H1 (cell line): ENCODE results near the gene CHST11. TPM values are rescaled to one million over a fixed set of nuclear protein-coding genes. Genes with fewer than 3 reads are reported as not detected.

ENCODE experiments used
- BRCA1 ChIP-seq: IDR thresholded peaks from 2 replicates; pipeline ENCODE4 v1.6.1; 2012; ENCODE audit warnings: low read depth, low read length, improper control_type of control experiment
- CBX5 ChIP-seq: fragments of 300-800, 300-1000 bp; sonication (generic); IDR thresholded peaks from 2 replicates; pipeline ENCODE4 v1.7.1; 2016; ENCODE audit warnings: antibody characterized with exemption, low read length, low read depth
- CREB1 ChIP-seq: IDR thresholded peaks from 2 replicates; pipeline ENCODE4 v1.6.1; 2012; ENCODE audit warnings: inconsistent platforms
- HDAC6 ChIP-seq: IDR thresholded peaks from one replicate; pipeline ENCODE4 v1.7.1; 2012; ENCODE audit warnings: low read depth, mild to moderate bottlenecking, inconsistent platforms, low read length, moderate library complexity
- KDM5A ChIP-seq: fragments of 200-600 bp; IDR thresholded peaks from 2 replicates; pipeline ENCODE4 v1.7.1; 2012; ENCODE audit warnings: mild to moderate bottlenecking, low read length, inconsistent platforms, mixed read lengths
- PHF8 ChIP-seq: fragments of 200-600 bp; sonication (generic); conservative IDR thresholded peaks from 2 replicates; pipeline ENCODE4 v1.7.1; 2012; ENCODE audit warnings: low read depth, mild to moderate bottlenecking, inconsistent platforms, low read length, moderate library complexity
- RFX5 ChIP-seq: IDR thresholded peaks from 2 replicates; pipeline ENCODE4 v1.6.1; 2011; ENCODE audit warnings: low read depth, low read length, improper control_type of control experiment, borderline replicate concordance
- SP2 ChIP-seq: IDR thresholded peaks from 2 replicates; pipeline ENCODE4 v1.6.1; 2012; ENCODE audit warnings: mild to moderate bottlenecking, low read length, inconsistent platforms
- SP4 ChIP-seq: IDR thresholded peaks from 2 replicates; pipeline ENCODE4 v1.6.1; 2012; ENCODE audit warnings: low read length, inconsistent platforms
- SRF ChIP-seq: IDR thresholded peaks from 2 replicates; pipeline ENCODE4 v1.6.1; 2011; ENCODE audit warnings: mild to moderate bottlenecking, low read depth, low read length, moderate library complexity
- TAF7 ChIP-seq: optimal IDR thresholded peaks from 2 replicates; pipeline ENCODE3; 2011; ENCODE audit warnings: low read depth, mild to moderate bottlenecking, inconsistent platforms, low read length, moderate library complexity, borderline replicate concordance
- polyA plus RNA-seq, 7 experiments: library from polyadenylated mRNA; depleted of rRNA in 3 of 7; stranded (reverse) in 5 of 7; unstranded in 2 of 7; fragments of >200 nt in 5 of 7; fragments of 200-250 nt in 2 of 7; gene quantifications; 1 replicate in 5 of 7; 2 replicates in 1 of 7; 4 replicates in 1 of 7; pipeline versions ENCODE4 v1.2.1 to v1.2.3, GENCODE V29; 2011 to 2013; ENCODE audit warnings: missing spikeins in 2 of 7, mixed read lengths in 2 of 7
- total RNA-seq: library from RNA; stranded (reverse); fragmentation: NEBNext Ultra II Directional; extraction: Animal tissue kit (Norgen Biotek cat#: 25700); gene quantifications from 2 replicates; pipeline ENCODE4 v1.2.1, GENCODE V29; 2021
- TF ChIP-seq, protein P1 (sequence below): fragments of 300-600 bp; sonication (generic); IDR thresholded peaks from 2 replicates; pipeline ENCODE4 v1.7.1; 2012; ENCODE audit warnings: low read length, moderate library complexity, mild to moderate bottlenecking, inconsistent platforms; ENCODE audit not compliant: insufficient replicate concordance

The CHST11 gene
- total and polyA plus RNA-seq, 2 of the 8 experiments (the other 6 are each of a cell fraction or from before 2014, with no cell fraction given) = 14.4 to 20.8 TPM

DNA sequence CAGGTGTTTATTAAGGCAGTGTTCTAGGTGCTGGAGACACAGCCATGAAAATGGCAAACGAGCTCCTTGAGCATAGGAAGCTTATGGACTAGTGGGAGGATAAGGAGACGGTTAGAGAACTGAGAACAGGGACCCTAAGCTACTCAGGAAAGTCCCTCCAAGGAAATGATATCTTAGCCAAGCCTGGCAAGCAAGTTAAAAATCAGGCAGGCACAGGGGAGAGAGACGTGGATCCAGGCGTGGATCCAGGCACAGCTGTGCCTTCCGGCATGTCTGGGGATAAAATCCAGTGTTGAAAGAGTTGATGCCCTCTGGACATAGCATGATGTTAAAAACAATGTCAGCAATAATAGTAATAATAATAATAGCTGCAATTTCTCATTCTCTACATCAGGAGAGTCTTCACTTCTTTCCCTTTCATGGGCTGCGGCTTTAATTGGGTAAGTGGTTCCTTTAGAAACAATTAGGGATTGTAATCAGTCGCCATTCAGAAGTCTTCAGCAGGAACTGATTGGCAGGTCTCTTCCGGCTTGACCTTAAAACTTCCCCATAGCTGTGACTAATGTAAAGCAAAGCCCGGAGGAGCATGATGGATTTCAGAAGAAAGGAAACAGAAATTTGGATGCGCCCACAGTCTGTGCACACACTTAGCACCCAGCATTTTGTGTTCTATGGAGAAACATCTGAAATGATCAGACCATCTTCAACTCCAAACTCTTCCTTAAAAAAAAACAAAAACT, 271.1 kb downstream of the CHST11 start (continued):
- TF ChIP-seq, protein P1, sequence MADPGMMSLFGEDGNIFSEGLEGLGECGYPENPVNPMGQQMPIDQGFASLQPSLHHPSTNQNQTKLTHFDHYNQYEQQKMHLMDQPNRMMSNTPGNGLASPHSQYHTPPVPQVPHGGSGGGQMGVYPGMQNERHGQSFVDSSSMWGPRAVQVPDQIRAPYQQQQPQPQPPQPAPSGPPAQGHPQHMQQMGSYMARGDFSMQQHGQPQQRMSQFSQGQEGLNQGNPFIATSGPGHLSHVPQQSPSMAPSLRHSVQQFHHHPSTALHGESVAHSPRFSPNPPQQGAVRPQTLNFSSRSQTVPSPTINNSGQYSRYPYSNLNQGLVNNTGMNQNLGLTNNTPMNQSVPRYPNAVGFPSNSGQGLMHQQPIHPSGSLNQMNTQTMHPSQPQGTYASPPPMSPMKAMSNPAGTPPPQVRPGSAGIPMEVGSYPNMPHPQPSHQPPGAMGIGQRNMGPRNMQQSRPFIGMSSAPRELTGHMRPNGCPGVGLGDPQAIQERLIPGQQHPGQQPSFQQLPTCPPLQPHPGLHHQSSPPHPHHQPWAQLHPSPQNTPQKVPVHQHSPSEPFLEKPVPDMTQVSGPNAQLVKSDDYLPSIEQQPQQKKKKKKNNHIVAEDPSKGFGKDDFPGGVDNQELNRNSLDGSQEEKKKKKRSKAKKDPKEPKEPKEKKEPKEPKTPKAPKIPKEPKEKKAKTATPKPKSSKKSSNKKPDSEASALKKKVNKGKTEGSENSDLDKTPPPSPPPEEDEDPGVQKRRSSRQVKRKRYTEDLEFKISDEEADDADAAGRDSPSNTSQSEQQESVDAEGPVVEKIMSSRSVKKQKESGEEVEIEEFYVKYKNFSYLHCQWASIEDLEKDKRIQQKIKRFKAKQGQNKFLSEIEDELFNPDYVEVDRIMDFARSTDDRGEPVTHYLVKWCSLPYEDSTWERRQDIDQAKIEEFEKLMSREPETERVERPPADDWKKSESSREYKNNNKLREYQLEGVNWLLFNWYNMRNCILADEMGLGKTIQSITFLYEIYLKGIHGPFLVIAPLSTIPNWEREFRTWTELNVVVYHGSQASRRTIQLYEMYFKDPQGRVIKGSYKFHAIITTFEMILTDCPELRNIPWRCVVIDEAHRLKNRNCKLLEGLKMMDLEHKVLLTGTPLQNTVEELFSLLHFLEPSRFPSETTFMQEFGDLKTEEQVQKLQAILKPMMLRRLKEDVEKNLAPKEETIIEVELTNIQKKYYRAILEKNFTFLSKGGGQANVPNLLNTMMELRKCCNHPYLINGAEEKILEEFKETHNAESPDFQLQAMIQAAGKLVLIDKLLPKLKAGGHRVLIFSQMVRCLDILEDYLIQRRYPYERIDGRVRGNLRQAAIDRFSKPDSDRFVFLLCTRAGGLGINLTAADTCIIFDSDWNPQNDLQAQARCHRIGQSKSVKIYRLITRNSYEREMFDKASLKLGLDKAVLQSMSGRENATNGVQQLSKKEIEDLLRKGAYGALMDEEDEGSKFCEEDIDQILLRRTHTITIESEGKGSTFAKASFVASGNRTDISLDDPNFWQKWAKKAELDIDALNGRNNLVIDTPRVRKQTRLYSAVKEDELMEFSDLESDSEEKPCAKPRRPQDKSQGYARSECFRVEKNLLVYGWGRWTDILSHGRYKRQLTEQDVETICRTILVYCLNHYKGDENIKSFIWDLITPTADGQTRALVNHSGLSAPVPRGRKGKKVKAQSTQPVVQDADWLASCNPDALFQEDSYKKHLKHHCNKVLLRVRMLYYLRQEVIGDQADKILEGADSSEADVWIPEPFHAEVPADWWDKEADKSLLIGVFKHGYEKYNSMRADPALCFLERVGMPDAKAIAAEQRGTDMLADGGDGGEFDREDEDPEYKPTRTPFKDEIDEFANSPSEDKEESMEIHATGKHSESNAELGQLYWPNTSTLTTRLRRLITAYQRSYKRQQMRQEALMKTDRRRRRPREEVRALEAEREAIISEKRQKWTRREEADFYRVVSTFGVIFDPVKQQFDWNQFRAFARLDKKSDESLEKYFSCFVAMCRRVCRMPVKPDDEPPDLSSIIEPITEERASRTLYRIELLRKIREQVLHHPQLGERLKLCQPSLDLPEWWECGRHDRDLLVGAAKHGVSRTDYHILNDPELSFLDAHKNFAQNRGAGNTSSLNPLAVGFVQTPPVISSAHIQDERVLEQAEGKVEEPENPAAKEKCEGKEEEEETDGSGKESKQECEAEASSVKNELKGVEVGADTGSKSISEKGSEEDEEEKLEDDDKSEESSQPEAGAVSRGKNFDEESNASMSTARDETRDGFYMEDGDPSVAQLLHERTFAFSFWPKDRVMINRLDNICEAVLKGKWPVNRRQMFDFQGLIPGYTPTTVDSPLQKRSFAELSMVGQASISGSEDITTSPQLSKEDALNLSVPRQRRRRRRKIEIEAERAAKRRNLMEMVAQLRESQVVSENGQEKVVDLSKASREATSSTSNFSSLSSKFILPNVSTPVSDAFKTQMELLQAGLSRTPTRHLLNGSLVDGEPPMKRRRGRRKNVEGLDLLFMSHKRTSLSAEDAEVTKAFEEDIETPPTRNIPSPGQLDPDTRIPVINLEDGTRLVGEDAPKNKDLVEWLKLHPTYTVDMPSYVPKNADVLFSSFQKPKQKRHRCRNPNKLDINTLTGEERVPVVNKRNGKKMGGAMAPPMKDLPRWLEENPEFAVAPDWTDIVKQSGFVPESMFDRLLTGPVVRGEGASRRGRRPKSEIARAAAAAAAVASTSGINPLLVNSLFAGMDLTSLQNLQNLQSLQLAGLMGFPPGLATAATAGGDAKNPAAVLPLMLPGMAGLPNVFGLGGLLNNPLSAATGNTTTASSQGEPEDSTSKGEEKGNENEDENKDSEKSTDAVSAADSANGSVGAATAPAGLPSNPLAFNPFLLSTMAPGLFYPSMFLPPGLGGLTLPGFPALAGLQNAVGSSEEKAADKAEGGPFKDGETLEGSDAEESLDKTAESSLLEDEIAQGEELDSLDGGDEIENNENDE = no peak
- TF ChIP-seq RFX5 (no peak), BRCA1 (no peak), CBX5 (no peak), CREB1 (no peak), PHF8 (no peak), TAF7 (no peak), SRF (no peak), SP4 (no peak), SP2 (no peak), HDAC6 (no peak), KDM5A (no peak)
